Measurements from ENCODE around the gene RHPN2. TPM values are rescaled to one million over a fixed set of nuclear protein-coding genes. Genes with fewer than 3 reads are reported as not detected.
A peak's percentile ranks its signal among the peaks of the same experiment; 100 is the strongest.

RHPN2 gene
- total and polyA plus RNA-seq, 2 of the 8 experiments (the other 6 are each of a cell fraction or from before 2014, with no cell fraction given), result 22.8 to 31.1 TPM

DNA sequence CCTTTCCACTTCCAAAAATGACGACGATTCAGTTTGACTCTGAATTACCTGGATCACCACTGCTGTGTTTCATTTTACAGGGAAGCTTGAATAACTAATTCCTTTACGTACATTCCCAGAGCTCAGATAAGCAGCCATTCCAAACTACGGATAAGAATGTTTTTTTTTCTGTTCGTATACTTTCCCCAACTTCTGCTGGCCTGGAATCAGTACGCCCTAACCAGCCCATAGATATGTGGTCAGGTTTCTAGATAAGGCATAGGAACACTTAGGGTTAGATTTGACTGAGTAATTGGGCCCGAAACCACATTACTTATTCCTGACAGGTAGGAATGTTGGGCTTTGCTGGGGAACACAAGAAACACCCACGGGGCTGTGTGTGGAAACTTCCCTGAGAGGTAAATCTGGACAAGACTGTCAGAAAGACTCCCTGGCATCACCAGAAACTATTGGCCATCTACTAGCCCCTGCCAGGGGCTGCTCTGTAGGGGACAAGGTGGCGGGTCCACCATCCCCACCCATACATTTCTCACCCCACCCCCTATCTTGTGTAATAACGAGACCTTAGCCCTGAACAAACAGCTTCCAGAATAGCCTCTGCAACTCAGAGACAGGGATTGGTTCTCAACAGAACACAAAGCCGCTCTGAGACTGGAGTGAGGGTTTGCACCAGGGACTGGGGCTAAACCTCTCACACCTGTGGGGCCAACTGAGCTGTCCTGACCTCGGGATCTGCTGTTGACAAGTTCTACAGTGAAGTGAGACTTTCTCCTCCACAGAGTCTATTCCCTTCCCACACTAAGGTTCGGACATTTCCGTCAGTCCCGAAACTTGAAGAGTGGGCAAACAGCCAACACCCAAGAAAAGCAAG lies 15.6 kb downstream of the RHPN2 start:
- no peak overlapping the region for H3K9ac ChIP-seq (replicated peaks in 1 of 4; ENCODE audit: extremely low read depth in 1 of 4, low read depth in 3 of 4, low read length in 3 of 4)
- H3K23ac ChIP-seq (ENCODE audit: insufficient read length), result no peak overlapping the region
- H2BK20ac ChIP-seq (ENCODE audit: low read length), result no peak overlapping the region
- H3K4me1 ChIP-seq (replicated peaks in 1 of 4; ENCODE audit: control insufficient read depth in 3 of 4, insufficient read depth in 4 of 4, low read length in 3 of 4), result peaks cover 0 to 7% (median 2%) of the 10 kb centered on the region in 4 experiments; a peak in 4 of 7 replicates
- H3K18ac ChIP-seq (ENCODE audit: extremely low read depth, low read length), result no peak overlapping the region
- peak overlapping the region; percentile 28; the same call in 1 of the 2 replicates for H2AK5ac ChIP-seq (ENCODE audit: low read depth, low read length)
- H3K4me2 ChIP-seq (ENCODE audit: insufficient read depth in 1 of 2, low read depth in 2 of 2, low read length in 2 of 2), result no peak overlapping the region
- H3K56ac ChIP-seq (replicated peaks; ENCODE audit: insufficient read length, low read depth, low read length), result no peak overlapping the region
- H3K79me1 ChIP-seq (ENCODE audit: low read depth, low read length), result no peaks in the 10 kb centered on the region; the same call in none of the 2 replicates
- H4K5ac ChIP-seq (ENCODE audit: insufficient read length, low read depth, low read length), result no peak overlapping the region
- H3K23me2 ChIP-seq (ENCODE audit: low read depth, low read length), result no peaks in the 10 kb centered on the region
- no peak overlapping the region for H4K91ac ChIP-seq (replicated peaks; ENCODE audit: insufficient read length, low read length)
- H3K14ac ChIP-seq (ENCODE audit: insufficient read length), result no peak overlapping the region
- H2BK120ac ChIP-seq (replicated peaks; ENCODE audit: low read depth, low read length), result no peak overlapping the region
- no peak overlapping the region for H2AFZ ChIP-seq (ENCODE audit: low read length)
- no peaks in the 10 kb centered on the region for H3K27me3 ChIP-seq (replicated peaks in 1 of 4; ENCODE audit: control insufficient read depth in 3 of 4, extremely low read depth in 1 of 4, insufficient read depth in 3 of 4, low read length in 3 of 4)
- H4K20me1 ChIP-seq (replicated peaks in 1 of 2; ENCODE audit: control insufficient read depth in 1 of 2, insufficient read depth in 2 of 2, low read length in 2 of 2), result peaks cover 6 to 14% of the 10 kb centered on the region in 2 experiments
- CTCF ChIA-PET (ENCODE audit: partially characterized antibody), result interaction anchor here (0.6 to 2.3 kb wide), 4 partner anchors 14 to 70 kb away, joined by 3 to 8 read pairs (median 3); no protein-coding TSS in a partner anchor
- H2BK5ac ChIP-seq (ENCODE audit: low read depth, low read length), result no peak overlapping the region
- H2BK15ac ChIP-seq (ENCODE audit: low read length), result no peak overlapping the region
- peaks cover 0 to 73% of the 10 kb centered on the region in 2 experiments; a peak in 2 of 4 replicates for H3K79me2 ChIP-seq (ENCODE audit: control insufficient read depth in 1 of 2, insufficient read depth in 2 of 2, low read length in 2 of 2)
- H4K8ac ChIP-seq (ENCODE audit: extremely low read depth, insufficient read depth, low read length), result no peak overlapping the region
- peaks cover 0 to 4% (median 1%) of the 10 kb centered on the region in 4 experiments; a peak in 2 of 8 replicates for H3K36me3 ChIP-seq (ENCODE audit: control insufficient read depth in 2 of 4, insufficient read depth in 4 of 4, low read length in 3 of 4)
- POLR2A ChIA-PET (ENCODE audit: partially characterized antibody), result interaction anchor here (0.5 to 1.5 kb wide), 8 partner anchors 14 to 574 kb away, joined by 3 to 4 read pairs (median 3); no protein-coding TSS in a partner anchor
- no peaks in the 10 kb centered on the region for H3K9me3 ChIP-seq (ENCODE audit: insufficient read depth in 2 of 2, low read depth in 1 of 2, low read length in 1 of 2)
- no peak overlapping the region for H3K27ac ChIP-seq (ENCODE audit: low read depth, low read length)
- no peak overlapping the region for H2BK12ac ChIP-seq (ENCODE audit: low read depth, low read length)
- DNase-seq (ENCODE audit: low read depth in 1 of 2, low spot score in 2 of 2) (no peak), FAIRE-seq (no peak)
- H3K4me3 ChIP-seq (ENCODE audit: extremely low read depth in 1 of 4, insufficient read depth in 2 of 4, low read depth in 3 of 4, low read length in 4 of 4), result no peak overlapping the region
- WGBS, 2 experiments (ENCODE audit: extremely low coverage in 1 of 2, insufficient coverage in 1 of 2, insufficient read length in 1 of 2, insufficient replicate concordance in 2 of 2, low coverage in 1 of 2, low lambda C conversion rate in 2 of 2, missing lambda C conversion rate in 1 of 2), result 90% methylated on average over 15 of the region's 15 CpGs; no CpG with 5 or more reads in 1 of the 2 experiments
- H3K4ac ChIP-seq (replicated peaks; ENCODE audit: insufficient read length, low read depth, low read length), result no peak overlapping the region
- TF ChIP-seq, protein P1, sequence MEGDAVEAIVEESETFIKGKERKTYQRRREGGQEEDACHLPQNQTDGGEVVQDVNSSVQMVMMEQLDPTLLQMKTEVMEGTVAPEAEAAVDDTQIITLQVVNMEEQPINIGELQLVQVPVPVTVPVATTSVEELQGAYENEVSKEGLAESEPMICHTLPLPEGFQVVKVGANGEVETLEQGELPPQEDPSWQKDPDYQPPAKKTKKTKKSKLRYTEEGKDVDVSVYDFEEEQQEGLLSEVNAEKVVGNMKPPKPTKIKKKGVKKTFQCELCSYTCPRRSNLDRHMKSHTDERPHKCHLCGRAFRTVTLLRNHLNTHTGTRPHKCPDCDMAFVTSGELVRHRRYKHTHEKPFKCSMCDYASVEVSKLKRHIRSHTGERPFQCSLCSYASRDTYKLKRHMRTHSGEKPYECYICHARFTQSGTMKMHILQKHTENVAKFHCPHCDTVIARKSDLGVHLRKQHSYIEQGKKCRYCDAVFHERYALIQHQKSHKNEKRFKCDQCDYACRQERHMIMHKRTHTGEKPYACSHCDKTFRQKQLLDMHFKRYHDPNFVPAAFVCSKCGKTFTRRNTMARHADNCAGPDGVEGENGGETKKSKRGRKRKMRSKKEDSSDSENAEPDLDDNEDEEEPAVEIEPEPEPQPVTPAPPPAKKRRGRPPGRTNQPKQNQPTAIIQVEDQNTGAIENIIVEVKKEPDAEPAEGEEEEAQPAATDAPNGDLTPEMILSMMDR (IDR thresholded peaks at IDR 0.05; ENCODE audit: control extremely low read depth in 1 of 3, insufficient read depth in 1 of 3, low read depth in 1 of 3, low read length in 3 of 3), result no peak
- no peak for TF ChIP-seq TEAD4 (IDR thresholded peaks at IDR 0.05; ENCODE audit: low read depth, low read length)
- TF ChIP-seq TAF1 (IDR thresholded peaks at IDR 0.05; ENCODE audit: low read depth, low read length), result no peak
- TF ChIP-seq GTF2F1 (IDR thresholded peaks at IDR 0.05; ENCODE audit: borderline replicate concordance, low read depth, low read length), result no peak
- no peak for TF ChIP-seq BRCA1 (IDR thresholded peaks at IDR 0.05; ENCODE audit: low read depth, low read length)
- TF ChIP-seq POU5F1 (IDR thresholded peaks at IDR 0.05; ENCODE audit: low read depth, low read length), result no peak
- no peak for TF ChIP-seq NRF1 (IDR thresholded peaks at IDR 0.05; ENCODE audit: low read depth, low read length)
- TF ChIP-seq BACH1 (IDR thresholded peaks at IDR 0.05; ENCODE audit: low read length), result no peak
- TF ChIP-seq, protein P2, sequence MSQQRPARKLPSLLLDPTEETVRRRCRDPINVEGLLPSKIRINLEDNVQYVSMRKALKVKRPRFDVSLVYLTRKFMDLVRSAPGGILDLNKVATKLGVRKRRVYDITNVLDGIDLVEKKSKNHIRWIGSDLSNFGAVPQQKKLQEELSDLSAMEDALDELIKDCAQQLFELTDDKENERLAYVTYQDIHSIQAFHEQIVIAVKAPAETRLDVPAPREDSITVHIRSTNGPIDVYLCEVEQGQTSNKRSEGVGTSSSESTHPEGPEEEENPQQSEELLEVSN (IDR thresholded peaks at IDR 0.05), result no peak
